Epithelial cell of proximal tubule (primary cell): ENCODE data around the gene PLOD3. TPM values are rescaled to one million over a fixed set of nuclear protein-coding genes. Genes with fewer than 3 reads are reported as not detected.

Experiments
- DNase-seq: peaks from one replicate; pipeline ENCODE4 v3.0.0-alpha.2; 2011; ENCODE audit warnings: low read depth
- H3K4me3 ChIP-seq: 2 replicates; pipeline ENCODE4 v1.5.1; 2011; ENCODE audit warnings: low read depth, mild to moderate bottlenecking, low read length
- total RNA-seq: library from RNA; depleted of rRNA; stranded (reverse); fragments of >200 nt; gene quantifications from 2 replicates; pipeline ENCODE4 v1.2.3, GENCODE V29; 2015
- TF ChIP-seq, protein P1 (sequence below): conservative IDR thresholded peaks from 2 replicates; pipeline ENCODE4 v1.5.1; 2012; ENCODE audit warnings: low read depth, mild to moderate bottlenecking, low read length

PLOD3 gene
- total RNA-seq, 1 donor from 2014 or later, result 75.0 TPM

DNA sequence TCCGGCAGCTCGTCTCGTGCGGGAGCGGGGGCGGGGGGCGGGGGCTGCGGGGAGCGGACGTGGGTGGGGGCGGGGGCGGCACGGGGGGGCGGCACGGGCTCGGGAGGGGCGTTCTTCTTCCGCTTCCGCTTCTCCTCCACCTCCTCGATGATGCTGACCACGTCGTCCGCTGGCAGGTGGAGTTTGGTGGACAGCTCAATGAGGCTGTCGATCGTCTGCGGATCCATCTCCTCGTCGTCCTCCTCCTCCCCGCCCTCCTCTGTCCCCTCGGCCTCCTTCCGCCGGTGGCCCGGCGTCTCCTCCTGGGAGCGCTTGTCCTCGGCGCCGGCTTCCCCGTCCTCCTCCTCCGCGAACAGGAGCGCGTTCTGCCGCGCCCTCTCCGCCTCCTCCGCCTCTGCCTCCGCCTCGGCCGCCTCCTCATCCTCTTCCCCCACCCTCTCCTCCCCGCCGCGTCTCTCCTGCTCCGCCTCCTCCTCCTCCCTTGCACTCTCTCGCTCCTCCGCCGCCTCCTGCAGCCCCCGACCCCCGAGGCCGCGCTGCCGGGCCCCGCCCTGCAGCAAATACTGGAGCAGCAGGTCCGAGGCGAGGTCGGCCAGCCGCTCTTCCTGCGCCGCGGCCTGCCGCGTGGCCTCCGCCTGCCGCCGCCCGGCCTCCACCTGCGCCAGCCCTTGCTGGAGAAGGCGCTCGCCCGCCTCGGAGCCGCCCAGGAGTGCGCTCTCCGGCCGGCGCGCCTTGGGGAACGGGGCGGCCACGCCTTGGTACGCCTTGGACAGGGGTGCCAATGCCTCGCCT is 53.9 kb downstream of the PLOD3 start:
- no peak for DNase-seq
- peak overlapping the region; percentile 65 for H3K4me3 ChIP-seq
- TF ChIP-seq, protein P1, sequence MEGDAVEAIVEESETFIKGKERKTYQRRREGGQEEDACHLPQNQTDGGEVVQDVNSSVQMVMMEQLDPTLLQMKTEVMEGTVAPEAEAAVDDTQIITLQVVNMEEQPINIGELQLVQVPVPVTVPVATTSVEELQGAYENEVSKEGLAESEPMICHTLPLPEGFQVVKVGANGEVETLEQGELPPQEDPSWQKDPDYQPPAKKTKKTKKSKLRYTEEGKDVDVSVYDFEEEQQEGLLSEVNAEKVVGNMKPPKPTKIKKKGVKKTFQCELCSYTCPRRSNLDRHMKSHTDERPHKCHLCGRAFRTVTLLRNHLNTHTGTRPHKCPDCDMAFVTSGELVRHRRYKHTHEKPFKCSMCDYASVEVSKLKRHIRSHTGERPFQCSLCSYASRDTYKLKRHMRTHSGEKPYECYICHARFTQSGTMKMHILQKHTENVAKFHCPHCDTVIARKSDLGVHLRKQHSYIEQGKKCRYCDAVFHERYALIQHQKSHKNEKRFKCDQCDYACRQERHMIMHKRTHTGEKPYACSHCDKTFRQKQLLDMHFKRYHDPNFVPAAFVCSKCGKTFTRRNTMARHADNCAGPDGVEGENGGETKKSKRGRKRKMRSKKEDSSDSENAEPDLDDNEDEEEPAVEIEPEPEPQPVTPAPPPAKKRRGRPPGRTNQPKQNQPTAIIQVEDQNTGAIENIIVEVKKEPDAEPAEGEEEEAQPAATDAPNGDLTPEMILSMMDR, result no peak

DNA sequence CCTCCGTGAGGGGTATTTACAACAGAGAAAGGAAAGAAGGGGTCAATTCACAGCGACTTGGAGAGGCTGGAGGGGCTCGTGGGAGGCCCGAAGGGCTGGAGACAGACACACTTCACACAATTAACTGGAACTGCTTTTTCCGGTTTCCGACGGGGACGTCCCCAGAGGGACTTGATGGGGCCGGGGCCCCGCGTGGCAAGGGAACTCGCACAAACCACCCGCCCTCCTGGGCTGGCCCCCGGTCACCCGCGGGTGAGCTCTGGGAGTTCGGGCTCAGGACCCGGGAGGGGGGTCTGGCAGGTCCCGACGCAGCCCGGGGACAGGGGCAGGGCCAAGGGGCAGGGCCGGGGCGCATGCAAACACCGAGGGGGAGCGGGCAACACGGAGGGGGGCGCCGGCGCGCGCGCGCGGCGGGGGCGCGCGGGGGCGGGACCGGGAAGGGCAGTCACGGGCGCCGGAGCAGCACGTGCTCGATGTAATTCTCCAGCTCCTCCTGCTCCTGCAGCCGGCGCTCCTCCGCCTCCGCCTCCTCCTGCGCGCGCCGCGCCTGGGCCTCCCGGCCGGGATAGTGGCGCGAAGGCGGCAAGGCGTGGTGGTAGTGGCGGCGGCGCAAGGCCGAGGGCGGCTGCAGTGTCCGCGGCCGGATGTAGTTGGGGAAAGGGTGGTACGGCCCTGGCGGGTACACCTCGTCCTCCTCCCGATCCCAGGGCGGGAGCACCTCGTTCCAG is 54.7 kb downstream of the PLOD3 start:
- TF ChIP-seq, protein P1, result no peak
- DNase-seq, result no peak
- H3K4me3 ChIP-seq, result peak overlapping the region; percentile 43

DNA sequence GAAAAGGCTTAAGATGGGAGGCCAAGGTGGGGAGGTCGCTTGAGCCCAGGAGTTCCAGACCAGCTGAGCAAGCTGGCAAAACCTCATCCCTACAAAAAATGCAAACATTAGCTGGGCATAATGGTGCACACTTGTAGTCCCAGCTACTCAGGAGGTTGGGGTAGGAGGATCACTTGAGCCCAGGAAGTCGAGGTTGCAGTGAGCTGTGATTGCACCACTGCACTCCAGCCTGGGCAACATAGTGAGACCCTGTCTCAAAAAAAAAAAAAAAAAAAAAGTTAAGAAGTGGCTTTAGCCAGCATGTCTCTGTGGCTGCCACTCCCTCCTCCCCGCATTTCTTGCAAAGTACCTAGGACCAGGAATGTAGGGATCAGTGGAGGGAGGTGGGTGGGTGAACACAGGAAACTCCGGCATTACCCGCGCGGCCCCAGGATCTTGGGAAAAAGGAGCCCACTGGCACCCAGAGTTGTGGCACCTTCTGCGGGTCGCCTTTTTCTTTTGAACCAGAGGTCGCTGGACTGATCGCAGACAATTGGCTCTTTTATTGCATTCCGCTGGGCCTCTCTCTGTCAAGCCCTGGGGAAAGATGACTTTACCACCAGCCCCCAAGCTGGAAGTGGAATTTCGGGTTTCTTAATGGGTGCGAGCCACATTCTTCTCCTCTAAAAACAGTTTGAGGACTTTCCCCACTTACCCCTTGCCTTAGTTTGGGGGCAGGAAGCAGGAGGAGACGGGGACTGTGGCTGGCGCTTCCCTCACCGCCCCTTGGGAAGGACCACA is 55.5 kb downstream of the PLOD3 start:
- DNase-seq, result no peak
- TF ChIP-seq, protein P1, result no peak
- H3K4me3 ChIP-seq, result no peak overlapping the region

DNA sequence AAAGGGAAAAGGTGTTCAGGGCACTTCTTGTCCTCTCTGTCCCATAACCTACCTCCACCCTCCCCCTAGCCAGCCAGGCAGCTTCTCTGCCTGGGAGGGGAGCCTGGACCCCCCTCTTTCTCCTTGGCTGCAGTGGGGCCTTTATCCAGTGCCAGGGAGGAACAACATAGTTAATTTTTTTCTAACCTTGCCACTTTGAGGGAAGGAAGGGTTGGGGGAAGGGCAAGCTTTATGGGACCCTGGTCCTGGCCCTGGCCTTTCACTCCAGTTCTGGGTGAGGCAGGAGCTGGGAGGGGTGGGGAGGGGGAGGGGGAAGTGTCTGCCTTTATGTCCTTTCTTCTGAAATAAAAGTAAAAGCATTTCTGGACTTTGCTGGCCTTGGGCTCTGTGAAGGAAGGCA is 56.5 kb downstream of the PLOD3 start:
- H3K4me3 ChIP-seq, result no peak overlapping the region
- DNase-seq, result no peak
- TF ChIP-seq, protein P1, result no peak

DNA sequence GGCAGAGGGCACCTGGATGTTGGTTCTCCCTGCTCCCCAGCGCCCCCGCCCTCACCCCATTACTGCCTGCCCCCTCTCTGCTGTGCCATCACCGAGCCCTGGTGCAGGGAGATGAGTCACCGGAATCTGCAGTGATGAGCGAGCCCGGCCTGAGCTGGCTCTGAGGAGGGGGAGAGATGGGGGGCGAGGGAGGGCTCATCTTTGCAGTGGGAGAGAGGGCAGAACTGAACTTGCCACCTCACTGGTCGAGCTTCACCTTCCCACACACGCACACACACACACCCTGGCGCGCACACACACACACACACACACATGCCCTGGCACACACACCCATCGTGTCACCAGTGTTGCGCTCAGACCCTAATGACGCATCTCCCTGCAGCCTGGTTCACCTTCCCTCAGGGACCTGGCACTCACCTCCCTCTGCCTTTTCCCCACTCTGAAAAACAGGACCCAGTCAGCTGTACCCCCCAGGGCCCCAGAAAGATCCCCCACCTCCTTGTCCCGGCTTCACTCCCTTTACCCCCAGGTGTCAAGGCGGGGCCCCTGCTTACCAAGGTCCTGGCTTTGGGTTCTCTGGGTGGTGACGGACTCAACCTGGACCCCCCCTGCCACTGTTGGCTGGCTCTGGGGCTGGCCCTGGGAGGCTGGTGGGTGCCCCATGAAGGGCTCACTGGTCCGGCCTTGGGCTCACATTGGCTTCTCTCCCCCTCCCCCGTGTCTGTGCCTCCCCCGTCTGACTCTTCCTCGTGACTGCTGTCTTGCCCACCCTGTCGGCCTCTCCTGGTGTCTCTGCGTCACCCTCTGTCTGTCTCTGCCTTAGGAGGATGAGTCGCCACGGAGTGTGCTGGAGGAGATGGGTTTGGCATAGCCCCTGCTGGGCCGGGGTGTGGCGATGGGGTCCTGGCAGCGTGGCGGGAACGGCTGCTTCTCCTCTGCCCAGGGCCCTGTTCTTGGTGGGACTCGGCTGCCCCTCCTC is 57.4 kb downstream of the PLOD3 start:
- TF ChIP-seq, protein P1, result no peak
- no peak overlapping the region for H3K4me3 ChIP-seq
- no peak for DNase-seq

DNA sequence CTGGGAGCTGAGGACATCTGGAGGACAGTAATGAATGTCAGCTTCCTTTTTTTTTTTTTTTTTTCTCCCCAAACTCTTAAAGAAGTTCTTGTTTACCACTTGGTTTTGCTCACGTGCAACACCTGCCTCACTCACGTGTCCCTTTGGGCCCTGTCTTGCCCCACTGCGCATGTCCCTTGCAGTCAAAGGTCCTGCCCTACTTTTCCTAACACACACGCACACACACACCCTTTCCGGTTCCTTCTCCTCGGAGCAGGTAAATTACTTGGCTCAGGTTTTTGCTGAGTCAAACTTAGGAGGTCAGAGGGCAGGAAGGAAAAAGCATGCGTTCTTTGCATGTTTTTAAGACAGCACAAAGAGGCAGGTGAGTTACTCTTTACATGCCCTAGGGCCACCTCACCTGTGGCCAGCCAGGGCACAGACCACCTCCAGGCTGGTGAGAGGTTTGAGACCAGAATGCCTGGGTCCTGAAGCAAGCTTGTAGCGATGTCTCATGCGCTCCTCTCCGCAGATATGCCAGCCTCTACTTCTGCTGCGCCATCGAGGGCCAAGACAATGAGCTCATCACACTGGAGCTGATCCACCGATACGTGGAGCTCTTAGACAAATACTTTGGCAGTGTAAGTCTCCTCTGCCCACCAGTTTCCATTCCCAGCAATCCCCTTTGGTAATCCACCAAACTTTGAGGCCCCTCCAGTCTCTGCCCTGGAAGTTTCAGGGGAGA is 60.4 kb downstream of the PLOD3 start:
- no peak overlapping the region for H3K4me3 ChIP-seq
- DNase-seq, result no peak
- TF ChIP-seq, protein P1, result no peak
